Kidney tubule cell (primary cell): ENCODE measurements around the gene CHMP4B.
"Not testable (repeated sequence)": the region's sequence is repeated elsewhere in the genome, so short reads cannot be mapped to it uniquely, and the experiment has no call there.

Source experiments
- DNase-seq: peaks from one replicate; pipeline ENCODE4 v3.0.0-alpha.2; 2018; ENCODE audit warnings: low spot score

CHMP4B gene

GRCh38 chr20:33789858-33790182, 21.3 kb upstream of the CHMP4B start:
- no peak for DNase-seq

- DNase-seq = no peak
Measured at GRCh38 chr20:33790566-33790965, 20.6 kb upstream of the CHMP4B start.

DNA sequence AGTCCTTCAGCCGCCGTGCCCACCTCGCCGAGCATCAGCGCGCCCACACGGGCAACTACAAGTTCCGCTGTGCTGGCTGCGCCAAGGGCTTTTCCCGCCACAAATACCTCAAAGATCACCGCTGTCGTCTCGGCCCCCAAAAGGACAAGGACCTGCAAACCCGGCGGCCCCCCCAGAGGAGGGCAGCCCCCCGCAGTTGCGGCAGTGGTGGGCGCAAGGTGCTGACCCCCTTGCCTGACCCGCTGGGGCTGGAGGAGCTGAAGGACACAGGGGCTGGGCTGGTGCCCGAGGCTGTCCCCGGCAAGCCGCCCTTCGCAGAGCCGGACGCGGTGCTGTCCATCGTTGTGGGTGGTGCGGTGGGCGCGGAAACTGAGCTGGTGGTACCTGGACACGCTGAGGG, 20.1 kb upstream of the CHMP4B start:
- no peak for DNase-seq

- no peak for DNase-seq
Measured at GRCh38 chr20:33791540-33791939, 19.6 kb upstream of the CHMP4B start.

DNA sequence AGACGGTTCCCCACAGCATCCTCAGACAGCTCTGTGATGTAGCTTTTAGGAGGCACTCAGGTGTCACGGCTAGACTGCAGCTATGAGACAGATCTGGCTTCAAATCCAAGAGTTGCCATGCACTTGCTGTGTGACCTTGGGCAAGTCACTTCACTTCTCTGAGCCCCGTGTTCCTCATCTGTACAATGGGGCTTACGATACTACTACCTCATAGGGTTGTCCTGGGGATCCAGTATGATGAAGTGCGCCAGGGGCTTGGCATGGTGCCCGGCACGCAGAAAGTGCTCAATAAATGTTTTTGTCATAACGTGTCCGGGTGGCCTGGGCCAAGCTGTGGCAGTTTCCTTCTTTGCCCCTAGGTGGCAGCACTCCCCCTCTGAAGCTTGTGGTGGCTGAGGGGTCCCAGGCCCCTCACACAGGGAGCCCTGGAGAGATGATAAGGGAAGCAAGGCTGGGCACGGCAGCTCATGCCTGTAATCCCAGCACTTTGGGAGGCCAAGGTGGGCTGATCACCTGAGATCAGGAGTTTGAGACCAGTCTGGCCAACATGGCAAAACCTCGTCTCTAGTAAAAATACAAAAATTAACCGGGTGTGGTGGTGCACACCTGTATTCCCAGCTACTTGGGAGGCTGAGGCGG, 19.1 kb upstream of the CHMP4B start:
- DNase-seq = peak; percentile 49

DNA sequence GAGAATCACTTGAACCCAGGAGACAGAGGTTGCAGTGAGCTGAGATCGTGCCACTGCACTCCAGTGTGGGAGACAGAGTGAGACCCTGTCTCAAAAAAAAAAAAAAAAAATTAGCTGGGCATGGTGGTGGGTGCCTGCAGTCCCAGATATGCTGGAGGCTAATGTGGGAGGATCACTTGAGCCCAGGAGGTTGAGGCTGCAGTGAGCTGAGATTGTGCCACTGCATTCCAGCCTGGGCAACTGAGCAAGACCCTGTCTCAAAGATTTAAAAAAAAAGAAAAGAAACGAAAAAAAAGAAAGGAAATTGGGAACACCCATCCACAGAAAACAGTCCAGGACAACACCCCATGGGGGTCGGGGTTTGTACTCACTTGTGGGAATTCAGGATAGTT, 18.6 kb upstream of the CHMP4B start:
- DNase-seq = not testable (repeated sequence)

GRCh38 chr20:33793011-33793931, 17.9 kb upstream of the CHMP4B start:
- DNase-seq = no peak

DNA sequence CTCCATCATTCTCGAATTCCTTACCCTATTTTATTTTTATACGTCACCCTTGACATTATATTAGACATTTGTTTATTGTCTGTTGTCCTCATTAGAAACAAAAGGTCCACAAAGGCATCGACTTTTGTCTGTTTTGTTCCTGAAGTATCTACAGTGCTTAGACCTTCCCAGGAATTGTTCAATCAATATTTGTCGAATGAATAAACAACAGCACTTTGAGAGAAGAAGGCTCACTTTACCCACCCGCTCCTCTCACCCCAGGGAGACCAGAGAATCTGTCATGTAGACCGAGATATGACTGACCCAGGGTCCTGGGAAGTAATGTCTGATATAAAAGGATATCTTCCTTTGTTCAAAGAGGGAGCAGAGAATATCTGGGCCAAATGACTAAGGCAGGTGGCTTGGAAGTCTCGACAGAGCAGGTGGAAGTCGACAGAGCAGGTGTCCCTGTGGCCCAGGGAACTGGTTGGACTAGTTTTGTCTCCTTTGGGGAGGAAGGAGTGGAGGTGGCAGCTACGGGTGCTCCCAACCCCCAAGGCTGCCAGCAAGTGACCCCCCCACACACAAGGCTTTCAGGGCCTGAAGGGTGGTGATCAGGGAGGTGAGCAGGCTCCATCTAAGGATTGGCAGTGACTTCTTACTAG, 14.8 kb upstream of the CHMP4B start:
- DNase-seq = peak; percentile 78

DNA sequence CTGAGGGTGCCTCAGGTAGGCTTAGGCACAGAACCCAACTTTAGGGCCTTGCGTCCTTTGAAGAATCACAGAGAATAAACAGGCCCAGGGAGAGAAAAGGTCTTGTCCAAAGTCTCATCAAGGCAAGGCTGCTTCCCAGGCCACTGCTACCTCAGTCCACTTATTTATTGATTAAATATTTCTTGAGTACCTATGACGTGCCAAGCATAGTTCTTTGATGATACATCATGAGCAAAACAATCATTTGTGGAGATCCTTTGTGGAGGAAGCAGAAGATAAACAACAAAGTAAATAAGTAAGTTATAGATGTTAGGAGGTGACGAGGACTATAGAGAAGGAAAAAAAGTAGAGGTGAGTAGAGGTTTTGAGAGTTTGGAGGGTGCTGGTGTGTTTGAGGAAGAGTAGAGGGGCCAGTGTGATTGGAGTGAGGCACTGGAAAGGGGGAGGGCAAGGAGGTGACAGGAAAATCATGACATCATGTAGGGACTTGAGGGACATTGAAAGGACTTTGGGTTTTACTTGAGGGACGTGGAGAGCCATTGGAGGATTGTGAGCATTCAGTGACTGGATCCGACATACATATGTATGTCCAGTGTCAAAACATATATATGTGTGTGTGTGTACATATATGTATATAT, 14.1 kb upstream of the CHMP4B start:
- DNase-seq = peak; percentile 76

- DNase-seq = no peak
Measured at GRCh38 chr20:33798444-33798843, 12.7 kb upstream of the CHMP4B start.

DNA sequence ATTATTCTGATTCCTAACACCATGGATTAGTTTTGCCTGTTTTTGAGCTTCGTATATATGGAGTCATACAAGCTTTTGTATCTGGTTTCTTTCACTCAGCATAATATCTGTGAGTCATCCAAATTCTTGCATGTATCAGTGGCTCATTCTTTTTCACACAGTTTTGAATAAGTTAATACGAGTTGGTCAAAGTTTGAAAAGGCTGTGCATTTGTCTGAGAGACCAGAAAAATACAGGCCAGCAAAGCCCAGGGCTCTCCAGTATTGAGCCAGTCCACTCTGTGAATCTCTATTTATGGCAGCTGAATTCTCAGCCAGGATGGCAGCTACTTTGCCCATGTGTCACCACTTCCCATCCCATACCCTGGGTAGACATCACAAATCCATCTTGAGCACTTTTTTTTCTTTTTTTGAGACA, 7.2 kb upstream of the CHMP4B start:
- peak; percentile 81 for DNase-seq

GRCh38 chr20:33808388-33808787, 2.8 kb upstream of the CHMP4B start:
- no peak for DNase-seq

DNA sequence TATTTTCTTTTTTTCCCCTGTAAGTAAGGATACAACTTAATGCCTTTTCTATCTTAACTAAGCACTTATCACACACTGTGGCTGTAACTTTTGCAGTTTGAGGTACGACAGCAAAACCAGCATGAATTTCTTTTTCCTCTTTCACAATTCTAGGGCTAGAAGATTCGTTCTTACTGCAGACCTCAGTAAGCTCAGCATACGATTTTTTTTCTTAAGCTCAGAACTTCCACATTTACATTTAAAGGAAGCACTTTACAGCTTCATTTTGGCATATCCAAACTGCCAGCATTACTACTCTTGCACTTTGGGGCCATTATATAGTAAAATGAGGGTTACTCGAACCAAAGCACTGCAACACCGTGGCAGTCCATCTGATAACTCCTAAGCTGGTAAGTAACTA, 889 bp upstream of the CHMP4B start:
- DNase-seq = no peak

DNA sequence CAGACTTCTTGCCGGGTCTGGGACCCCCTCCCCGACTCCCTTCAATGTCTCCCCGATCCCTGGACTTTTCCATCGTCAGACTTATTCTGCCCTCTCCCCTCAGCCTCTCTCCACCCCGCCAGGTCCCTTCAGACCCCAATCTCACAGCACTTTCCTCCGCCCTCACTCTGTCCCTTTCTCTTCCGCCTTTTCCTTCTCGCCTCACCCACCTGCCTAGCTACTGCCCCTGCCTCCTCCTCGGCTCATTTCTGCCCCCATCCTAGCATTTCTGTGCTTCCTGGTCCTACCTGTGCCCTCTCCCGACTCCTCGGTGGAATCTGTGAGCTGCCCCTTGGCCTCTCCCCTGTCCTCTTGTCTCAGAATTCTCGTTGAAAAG, 616 bp downstream of the CHMP4B start:
- DNase-seq = no peak

- peak; percentile 85 for DNase-seq
Measured at GRCh38 chr20:33812152-33812849, 1.2 kb downstream of the CHMP4B start.

DNA sequence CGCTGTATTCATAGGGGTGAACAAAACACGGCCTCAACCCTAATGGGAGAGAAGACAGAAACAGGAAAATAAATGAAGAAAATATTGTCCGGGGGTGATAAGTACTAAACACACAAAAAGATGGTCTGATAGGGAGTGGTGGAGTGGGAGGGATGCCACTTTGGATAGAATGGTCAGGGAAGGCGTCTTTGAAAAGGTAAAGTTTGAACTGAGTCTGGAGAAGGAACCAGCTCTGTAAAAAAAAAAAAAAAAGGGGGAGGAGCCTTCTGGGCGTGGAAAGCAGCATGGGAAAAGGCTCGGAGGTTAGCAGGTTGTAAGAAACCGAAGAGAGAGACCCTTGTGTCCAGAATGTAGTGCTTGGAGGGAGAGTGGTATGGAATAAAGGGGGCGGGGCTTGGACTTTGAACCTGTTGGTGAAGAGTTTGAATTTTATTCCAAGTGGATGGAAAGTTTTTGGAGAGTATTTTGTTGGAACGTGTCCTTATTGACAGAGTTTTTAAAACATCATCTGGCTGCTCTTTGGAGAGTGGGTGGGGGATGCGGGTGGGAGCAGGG, 1.8 kb downstream of the CHMP4B start:
- peak; percentile 33 for DNase-seq

DNA sequence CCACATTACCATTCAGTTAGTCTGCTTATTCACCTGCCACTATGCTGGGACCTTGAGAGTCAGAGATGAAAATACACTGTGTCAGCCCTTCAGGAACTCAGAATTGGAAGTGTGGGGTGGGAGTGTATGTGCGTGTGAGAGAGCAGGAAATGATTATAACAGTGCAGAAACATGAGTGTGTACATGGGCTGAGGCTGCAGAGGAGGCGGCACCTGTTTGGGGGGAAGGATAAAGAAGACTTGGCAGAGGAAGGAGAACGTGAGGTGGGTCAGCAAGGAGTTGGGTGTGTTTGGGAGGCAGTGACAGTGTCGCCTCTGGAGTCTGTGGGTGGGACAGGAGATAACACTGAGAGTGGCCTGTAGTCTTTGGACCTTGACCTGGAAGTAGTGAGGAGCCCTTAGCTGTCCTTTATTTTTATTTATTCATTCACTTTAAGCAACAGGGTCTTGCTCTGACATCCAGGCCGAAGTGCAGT, 3.1 kb downstream of the CHMP4B start:
- DNase-seq = peak; percentile 26

DNA sequence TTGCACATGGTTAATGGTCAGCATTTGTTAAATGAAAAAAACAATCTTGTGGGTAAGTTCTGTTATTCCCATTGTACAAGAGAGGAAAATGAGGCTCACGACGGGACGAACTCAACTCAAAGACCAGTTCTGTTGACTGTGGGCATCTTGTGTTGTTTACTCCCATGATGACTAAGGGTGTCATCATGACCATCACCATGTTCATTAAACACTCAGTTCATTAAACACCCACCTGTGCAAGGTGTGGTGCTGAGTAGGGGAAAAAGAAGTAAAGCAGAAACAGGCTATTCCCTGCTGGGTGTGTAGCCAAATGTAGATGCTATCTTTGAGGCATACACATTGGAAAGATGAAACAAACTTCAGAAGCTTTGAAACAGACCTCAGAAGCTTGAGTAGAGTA, 4.5 kb downstream of the CHMP4B start:
- no peak for DNase-seq

- DNase-seq = no peak
Measured at GRCh38 chr20:33816191-33816590, 5.0 kb downstream of the CHMP4B start.

GRCh38 chr20:33817411-33817810, 6.3 kb downstream of the CHMP4B start:
- DNase-seq = no peak

GRCh38 chr20:33819456-33819855, 8.3 kb downstream of the CHMP4B start:
- DNase-seq = no peak

GRCh38 chr20:33820362-33820761, 9.2 kb downstream of the CHMP4B start:
- no peak for DNase-seq
